COR-L47 (cell line): ENCODE measurements around the gene CORO7.

ENCODE experiments used
- DNase-seq: peaks from one replicate; lab custom pipeline; 2025; lab: John Stamatoyannopoulos, UW

CORO7 gene

GRCh38 chr16:4371357-4372000, 44.9 kb downstream of the CORO7 start, which contains the start of gene VASN:
Gene VASN (plus strand): TSS chr16:4371848. CDS start chr16:4380878, 9,030 bp downstream.
- DNase-seq, result no peak

DNA sequence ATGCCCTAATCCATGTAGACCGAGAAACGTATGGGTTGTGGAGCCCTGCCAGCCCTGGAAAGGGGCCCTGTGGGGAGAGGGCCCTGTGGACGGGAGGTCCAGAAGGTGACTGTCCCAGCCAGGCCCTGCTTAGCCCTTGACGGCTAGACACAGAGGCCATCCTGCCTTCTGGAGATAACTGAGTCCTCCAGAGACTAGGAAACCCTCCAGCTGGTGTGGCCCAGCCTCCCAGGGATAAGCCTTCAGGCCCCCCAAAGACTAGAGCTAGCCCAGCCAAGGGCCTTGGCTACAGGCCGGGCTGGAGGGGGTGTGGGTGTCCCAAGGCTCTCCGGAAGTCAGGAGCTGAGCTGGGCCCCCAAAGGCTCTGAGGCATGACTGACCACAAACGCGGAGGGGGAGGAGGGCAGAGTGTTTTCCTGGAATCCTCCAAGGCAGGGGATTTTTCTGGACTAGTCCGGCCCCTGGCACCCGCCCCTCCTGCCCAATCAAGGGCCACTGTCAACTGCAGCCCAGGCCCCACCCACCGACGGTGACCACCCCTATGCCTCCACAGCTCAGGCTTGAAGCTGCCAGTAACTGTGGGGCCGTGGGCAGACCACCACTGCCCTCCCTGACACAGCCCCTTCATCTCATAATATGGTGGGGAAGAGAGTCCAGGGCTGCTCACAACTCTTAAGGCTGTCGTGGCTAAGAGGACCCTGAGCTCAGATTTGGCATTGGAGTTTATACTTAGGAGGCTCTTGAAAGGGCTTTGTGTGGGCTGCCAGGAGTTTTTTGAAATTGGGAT, 45.6 kb downstream of the CORO7 start:
- DNase-seq, result no peak

- no peak for DNase-seq
Observed at GRCh38 chr16:4370151-4370550, 46.2 kb downstream of the CORO7 start.

DNA sequence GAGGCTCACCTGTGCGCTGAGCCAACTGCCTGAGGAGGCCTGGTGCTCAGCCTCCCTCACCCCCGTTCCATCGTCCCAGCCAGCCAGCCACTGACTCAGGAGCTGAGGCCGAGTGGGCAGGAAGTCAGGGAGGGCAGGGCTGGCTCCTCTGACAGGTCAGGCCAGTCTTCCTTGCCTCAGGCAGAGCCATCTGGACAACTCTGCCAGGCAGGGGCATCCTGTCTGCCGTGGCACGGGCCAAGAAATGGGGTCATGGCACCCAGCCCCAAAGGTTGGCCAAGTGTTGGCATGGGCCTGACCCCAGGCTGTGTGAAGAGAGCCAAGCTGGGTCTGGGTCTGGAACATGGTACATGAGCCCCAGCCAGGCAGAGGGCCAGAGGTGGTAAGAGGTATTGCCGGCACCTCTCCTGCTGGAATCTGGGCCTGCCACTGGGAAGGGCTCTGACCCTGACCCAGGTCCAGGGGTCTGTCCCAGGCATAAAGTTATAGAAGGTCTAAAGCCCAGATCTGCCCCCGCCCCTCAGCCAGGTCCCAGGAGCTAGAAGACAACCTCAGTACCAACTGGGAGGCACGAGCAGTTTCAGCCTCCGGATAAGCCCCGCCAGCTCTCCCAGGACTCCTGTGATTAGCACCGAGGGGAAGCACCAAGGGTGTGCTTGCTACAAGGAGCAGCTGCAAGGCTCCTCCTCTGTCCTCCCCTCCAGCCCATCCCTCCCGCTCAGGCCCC, 47.2 kb downstream of the CORO7 start:
- DNase-seq, result no peak

DNA sequence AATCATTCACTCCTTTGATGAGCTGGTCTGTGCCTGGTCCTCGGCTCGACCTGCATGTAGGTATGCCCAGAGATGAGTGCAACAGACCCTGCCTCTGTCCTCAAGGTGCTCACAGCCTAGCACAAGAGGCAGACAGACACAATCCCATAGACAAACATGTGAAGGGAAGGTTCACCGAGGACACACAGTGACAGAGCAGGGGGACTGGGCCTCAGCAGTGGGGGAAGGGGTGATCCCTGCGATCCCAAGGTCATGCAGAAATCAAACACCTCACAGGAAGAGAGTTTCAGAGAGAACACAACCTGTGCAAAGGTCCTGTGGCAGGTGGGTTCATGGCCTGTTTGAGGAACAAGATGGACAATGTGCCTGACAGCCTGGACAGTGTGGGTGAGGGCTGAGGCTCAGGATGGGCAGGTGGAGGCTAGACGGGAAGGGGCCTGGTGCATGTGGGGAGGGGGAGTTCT, 49.0 kb downstream of the CORO7 start:
- DNase-seq, result no peak

DNA sequence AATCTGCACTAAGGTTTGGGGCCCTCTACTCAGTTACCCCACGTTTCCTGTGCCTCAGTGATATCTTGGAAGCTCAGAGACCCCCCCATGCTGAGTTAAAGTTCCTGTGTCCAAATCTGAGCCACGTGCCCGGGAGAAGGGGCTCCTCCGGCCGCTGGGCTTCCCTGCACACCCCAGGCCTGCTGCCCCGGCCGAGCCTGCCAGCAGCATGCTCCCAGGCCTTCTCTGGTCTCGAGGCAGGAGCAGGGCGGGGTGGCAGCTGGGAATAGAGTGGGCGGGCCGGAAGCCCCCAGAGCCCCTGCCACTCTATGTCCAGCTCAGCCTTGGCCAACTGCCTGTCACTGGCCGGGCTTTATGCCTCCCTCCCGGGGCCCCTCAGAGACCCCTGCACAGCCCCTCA, 50.4 kb downstream of the CORO7 start:
- no peak for DNase-seq

DNA sequence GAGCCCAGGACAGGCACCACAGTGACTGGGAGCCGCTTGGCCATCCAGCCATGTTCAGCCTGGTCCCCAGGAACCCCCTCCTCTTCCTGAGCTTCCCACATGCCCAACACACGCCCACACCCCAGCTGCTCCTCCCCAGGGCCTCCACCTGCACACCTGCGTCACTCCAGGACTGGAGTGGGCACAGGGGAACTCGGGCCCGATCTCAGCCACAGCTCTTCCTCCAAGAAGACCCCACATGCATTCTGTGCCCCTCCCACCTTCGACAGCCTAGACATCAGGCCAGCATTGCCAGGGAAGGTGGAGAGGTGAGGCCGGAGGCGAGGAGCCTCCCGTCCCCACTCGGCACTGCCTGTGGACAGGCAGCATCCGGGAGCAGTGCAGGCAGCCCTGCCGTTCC, 50.8 kb downstream of the CORO7 start:
- DNase-seq, result no peak

GRCh38 chr16:4365014-4365406, 51.4 kb downstream of the CORO7 start:
- no peak for DNase-seq

- no peak for DNase-seq
Observed at GRCh38 chr16:4364196-4365013, 52.0 kb downstream of the CORO7 start.

GRCh38 chr16:4362476-4363135, 53.8 kb downstream of the CORO7 start:
- no peak for DNase-seq

DNA sequence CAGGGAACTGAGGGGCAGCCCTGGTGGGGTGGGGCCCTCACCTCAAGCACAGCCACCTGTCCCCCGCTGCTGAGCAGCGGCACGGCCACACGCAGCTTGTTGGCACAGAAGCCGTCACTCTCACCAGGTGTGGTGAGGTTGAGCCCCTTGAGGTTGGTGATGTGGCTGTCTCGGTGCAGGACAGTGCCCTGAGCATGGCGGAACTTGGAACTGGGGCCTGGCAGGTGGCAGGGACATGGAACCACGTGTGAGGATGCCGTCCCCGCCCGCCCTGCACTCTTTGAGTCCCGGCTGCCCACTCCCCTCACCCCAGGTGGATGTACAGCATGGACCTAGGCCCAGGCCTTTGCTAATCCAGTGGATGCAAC, 54.5 kb downstream of the CORO7 start:
- no peak for DNase-seq

DNA sequence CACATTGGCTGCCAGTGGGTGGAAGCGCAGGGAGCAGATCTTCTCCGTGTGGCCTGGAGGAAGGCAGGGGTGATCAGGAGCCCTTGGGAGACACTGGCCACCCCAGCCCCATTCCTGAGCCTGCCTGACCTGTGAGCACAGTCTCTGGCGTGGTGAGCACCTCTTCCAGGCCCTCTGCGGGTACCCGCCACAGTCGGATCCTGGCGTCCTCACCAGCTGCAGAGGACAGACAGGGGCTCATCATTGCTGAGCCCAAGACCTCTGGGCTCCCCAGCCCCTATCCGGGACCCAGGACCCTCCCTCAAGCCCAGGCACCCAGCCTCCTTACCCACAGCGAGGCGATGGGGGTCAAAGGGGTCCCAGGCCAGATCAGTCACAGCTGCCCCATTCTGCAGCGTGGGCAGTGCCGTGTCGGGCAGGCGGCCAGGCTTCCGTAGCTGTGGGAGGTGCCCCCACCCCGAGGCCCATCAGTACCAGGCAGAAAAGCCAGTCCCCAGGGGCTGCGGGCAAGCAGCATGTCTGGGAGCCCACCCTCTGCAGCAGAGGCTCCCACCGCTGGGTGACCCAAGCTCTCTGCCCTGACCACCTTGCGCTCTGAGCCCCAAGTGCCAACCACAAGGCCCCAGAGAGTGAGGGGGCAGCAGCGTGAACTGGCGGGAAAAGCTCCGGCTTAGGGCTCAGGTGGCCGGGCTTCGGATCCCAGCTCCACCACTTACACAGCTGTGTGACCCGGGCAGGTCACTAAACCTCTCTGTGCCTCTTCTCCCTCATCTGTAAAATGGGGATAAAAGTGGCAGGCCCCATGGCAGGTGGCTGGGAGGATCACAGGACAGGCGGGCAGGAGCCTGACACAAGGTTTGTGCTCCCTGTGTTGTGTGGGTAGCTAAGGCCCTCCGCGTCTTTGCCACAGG, 55.1 kb downstream of the CORO7 start:
- DNase-seq, result no peak

DNA sequence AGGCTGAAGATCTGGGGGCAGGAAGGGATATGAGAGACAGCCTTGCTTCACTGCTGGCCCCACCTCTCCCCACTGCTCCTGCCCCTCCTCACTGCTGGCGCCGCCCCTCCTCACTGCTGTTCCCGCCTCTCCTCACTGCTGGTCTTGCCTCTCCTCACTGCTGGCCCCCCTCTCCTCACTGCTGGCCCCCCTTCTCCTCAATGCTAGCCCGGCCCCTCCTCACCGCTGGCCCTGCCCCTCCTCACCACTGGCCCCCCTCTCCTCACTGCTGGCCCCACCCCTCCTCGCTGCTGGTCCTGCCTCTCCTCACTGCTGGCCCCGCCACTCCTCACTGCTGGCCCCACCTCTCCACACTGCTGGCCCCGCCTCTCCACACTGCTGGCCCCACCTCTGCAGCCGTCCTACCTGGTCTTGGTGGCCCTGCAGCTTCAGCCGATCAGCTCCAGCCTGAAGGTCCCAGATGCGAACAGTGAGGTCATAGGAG, 55.8 kb downstream of the CORO7 start:
- no peak for DNase-seq

GRCh38 chr16:4359914-4360313, 56.5 kb downstream of the CORO7 start:
- no peak for DNase-seq

DNA sequence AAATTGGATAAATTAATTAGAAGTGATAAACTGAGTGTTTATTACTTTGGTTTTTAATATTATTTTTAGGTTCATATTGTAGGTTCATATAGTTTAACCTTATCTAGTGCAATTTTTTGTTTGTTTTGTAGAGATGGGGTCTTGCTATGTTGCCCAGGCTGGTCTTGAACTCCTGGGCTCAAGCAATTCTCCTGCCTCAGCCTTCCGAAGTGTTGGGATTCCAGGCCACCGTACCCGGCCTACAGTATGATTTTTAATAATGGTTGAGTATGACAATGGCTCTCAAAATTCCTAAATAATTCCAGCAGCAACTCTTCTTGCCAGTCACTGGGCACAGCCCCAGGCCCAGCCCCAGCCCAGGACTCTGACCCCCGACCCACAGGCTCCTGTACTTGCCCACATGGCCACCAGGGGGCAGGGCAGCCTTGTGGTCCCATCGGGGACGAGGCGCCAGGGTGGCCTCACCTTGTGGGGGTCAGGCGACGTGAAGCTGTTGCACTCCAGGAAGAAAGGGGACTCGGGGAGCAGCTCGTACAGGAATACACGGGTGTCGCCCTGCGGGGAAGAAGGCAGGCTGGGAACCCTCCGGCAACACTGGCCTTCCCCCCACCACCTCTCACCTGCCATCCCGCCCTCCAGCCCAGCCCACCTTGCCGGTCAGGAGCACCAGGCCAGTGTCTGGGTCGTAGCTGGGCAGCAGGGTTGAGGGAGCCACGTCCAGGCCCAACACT, 57.4 kb downstream of the CORO7 start:
- peak; percentile 23 for DNase-seq

DNA sequence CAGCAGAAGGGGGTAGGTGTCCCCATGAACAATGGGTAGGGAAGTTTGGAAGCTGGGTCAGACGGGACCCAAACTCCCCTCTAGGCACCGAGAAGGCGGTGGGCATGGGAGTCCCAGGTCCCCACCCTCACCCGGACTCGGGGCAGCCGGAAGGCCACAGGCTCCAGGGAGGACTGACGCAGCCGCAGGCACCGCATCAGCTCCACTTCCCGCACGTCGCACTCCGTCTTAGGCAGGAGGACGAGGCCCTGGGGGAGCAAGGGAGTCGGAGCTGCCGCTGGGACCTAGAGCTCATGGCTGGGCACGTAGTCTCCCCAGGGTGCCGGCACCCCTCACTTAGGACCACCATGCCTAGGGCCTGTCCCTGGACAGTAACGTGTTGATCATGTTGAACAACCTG, 58.2 kb downstream of the CORO7 start:
- DNase-seq, result no peak

GRCh38 chr16:4356820-4357219, 59.6 kb downstream of the CORO7 start:
- DNase-seq, result no peak

DNA sequence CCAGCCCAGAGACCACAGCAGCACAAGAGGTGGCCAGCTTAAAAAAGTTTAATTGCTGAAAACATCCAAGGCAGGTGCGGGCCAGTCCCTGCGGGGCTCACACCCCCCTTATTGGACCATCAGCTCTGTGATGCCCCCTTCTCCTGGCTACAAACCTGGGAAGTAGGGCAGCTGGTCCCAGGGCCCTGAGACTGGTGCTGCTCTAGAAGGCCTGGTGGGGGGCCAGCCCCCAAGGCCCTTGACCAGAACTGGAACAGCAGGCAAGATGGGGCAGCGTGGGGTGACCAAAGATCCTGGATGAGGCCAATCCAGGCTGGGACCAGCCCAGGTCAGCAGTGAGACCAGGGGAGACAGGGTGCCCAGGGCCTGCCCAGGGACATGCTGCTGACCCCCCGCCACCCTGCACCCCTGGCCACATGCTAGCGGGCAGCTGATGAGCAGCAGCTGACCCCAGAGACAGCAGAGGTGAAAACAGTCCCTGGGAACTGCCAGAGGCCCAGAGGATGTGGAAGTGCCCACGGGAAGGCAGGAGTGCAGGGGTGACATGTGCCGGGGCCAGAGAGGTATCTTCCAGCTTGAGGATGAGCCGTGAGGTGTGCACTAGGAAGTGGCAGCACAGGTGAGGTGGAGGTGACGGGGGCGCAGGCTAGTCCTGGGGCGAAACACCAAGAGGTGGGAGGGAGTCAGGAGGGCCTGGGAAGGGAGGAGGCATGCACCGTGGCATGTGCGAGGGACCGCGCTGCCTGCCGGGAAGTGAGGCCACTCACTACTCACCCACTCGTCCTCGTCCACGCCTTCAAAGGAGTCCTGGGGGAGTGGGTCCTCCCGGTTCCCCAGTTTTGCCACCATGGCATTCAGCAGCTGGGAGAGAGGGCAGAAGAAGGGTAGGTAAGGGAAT, 61.6 kb downstream of the CORO7 start:
- DNase-seq, result no peak

DNA sequence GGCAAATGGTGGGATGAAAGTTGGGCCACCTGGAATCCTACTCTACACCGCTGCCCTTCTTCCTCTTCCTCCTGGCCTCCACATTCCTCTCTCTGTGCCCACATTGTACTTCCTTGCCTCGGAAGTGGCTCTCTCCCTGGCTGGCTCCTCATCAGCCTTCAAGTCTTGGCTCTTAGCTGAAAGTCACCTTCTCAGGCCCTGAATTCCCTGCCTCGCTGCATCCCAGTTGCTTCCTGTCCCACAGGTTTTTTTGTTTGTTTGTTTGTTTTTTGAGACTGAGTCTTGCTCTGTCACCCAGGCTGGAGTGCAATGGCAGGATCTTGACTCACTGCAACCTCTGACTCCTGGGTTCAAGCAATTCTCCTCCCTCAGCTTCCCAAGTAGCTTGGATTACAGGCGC, 62.7 kb downstream of the CORO7 start:
- DNase-seq, result no peak
